NCI-H2029 treated with DMSO at 0.1 percent for 48 hours (cell line): Measurements from ENCODE around the gene HTATIP2.
"Not testable (repeated sequence)": the region's sequence is repeated elsewhere in the genome, so short reads cannot be mapped to it uniquely, and the experiment has no call there.

Experiments used
- DNase-seq: peaks from one replicate; lab custom pipeline; 2025; lab: John Stamatoyannopoulos, UW

The HTATIP2 gene

DNA sequence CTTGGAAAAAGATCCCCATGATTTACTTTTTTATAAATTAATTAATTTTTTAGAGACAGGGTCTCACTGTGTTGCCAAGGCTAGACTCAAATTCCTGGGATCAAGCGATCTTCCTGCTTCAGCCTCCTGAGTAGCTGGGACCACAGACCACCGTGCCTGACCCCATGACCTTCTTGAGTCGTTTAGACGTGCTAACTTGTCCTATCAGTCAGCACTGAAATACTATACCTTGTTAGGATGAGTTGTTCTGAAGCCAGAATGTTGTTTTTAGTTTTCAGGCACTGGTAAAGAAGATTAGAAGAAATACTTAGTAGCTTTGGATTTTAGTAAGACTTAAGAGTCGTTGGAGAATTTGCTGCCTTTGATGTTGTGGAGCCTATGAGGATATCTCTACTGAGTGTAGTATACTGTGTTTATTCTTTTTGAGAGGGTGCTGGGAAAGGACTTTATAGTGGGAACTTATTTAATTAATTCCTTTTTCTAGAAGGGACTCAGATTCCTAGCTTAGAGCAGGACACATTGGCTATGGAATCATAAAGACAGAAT, 8.6 kb downstream of the HTATIP2 start:
- DNase-seq, result no peak

DNA sequence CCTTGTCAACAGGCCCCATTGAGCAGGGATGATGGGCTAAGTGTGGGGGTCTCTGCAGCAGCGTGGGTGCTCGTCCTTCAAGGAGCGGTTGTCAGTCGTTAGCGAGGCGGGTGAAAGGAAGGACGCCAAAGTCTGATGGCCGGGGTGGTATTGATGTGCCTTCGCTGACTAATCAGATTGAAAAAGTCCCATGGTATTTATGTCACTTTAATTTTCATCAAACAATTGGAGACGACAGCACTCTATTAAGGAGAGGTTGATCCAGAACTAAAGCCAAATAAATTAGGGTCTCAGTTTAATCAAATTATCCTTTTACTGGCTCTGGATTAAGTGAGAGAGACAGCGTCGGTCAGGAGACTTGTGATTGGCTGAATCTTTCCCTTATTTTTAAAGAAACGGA, 9.6 kb downstream of the HTATIP2 start:
- no peak for DNase-seq

DNA sequence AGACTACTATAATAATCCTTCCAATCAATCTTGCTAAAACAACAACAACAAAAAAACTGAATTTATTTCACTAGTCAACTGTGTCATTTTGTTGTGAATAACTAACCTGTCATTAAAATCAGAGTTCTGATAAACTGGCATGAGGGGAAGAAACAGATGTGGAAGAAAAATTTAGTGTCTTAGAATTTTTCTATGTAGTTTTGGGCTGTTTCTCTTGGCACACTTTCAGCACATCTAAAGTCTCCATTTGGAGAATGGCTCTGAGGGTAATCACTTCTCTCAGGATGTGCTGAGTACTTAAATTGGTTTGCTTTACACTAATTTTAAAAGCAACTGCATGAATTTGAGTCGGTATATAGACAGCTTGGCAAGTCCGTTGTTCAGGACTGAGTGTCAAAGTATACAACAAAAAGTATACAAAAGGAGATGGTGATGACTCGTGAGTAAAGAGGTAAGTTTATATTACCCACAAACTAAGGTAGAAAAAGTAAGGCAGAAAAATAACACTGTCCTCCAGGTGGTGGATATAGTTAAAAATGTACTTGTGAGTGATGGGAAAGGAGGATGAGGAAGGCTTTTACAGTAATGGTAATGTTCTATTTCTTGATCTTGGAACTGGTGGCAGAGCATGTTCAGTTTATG, 10.2 kb downstream of the HTATIP2 start:
- no peak for DNase-seq

DNA sequence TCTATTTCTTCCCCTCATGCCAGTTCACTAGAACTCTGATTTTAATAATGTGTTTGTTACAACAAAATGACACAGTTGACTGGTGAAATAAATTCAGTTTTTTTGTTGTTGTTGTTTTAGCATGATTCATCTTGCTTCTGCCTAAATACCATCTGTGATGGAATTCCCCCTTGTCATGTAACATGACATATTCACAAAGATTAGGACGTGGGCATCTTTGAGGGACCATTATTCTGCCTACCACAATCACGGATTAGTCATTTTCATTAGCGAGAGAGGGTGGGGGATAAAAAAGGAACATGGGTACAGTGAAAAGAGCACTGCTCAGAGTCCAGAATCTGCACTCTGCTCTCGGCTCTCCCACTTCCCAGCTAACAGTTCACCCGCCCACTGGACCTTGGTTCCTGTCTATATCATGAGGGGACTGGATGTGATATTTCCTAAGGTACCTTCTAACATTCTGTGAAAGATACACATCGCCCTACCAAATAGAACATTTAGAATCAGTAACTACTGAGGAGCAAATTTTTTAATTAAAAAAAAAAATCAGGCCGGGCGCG, 11.3 kb downstream of the HTATIP2 start:
- DNase-seq, result no peak

DNA sequence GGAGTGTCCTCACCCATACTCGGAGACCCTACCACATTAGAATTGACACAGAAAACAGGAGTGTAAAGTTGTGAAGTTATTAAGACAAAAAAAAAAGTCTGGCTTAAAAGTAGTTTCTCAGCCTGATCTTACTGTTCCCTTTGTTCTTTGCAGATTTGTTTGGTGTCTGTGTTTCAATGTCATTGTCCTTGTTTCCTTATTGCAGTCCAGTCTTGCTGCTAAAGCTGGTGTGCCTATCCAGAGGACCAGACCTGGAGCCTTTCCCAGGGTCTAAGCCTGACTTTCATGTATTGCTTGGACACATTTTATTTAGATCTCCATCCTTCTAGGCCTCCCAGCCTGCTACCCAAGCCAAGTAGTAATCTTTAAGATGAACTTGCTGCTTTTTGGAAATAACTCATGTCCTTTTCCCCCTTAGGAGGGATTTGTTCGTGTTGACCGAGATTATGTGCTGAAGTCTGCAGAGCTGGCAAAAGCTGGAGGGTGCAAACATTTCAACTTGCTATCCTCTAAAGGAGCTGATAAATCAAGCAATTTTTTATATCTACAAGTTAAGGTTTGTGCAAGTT, 12.7 kb downstream of the HTATIP2 start:
- no peak for DNase-seq

DNA sequence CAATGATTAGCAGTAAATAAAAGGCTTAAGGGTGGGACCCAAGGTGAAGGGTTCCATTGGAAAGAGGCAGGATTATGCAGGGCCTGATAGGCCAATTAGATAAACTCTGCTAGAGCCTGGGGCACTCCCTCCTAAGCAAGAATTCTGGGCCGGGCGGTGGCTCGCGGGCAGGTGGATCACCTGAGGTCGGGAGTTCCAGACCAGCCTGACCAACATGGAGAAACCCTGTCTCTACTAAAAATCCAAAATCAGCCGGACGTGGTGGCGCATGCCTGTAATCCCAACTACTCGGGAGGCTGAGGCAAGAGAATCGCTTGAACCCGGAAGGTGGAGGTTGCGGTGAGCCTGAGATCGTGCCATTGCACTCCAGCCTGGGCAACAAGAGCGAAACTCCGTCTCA, 22.5 kb downstream of the HTATIP2 start:
- DNase-seq, result not testable (repeated sequence)

DNA sequence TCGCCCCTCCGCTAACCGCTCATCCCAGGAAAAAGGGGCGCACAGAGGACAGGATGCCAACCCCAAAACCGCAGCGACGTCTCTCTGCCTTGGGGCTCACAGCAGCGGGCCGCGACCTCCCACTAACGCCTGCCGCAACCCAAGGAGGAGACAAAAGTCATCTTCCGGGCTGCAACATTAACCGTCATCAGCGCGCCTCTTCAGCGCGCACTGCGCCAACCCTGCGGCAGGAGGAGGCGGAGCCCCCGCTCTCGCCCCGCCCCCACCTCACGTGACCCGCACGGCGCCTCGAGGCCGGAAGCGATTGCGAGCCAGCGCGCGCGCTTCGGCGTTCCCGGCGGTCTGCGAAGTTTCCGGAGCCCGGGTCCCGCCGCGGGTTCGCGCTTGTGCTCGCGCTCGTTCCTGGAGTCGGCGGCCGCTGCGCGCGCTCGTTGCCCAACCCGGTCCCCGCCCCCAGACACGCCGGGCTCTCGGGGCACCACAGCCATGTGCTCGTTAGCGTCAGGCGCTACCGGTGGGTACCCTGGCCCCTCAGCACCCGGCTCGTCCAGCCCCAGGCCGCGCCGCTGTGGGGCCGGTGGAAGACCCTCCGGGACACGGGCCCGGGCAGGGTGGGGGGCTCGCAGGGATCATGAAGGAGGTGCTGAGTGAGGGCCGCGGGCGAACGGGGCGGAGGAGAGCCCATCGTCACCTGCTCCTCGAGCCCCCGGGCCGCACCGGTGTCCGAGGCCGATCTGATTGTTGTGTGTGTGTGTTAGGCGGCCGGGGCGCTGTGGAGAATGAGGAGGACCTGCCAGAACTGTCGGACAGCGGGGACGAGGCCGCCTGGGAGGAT, 24.0 kb downstream of the HTATIP2 start, which contains the start of gene PRMT3:
PRMT3 (plus strand) TSS at position 456 of the 835 bp plus-strand sequence; CDS start at position 487, 31 bp downstream.
- DNase-seq, result peak; percentile 70

DNA sequence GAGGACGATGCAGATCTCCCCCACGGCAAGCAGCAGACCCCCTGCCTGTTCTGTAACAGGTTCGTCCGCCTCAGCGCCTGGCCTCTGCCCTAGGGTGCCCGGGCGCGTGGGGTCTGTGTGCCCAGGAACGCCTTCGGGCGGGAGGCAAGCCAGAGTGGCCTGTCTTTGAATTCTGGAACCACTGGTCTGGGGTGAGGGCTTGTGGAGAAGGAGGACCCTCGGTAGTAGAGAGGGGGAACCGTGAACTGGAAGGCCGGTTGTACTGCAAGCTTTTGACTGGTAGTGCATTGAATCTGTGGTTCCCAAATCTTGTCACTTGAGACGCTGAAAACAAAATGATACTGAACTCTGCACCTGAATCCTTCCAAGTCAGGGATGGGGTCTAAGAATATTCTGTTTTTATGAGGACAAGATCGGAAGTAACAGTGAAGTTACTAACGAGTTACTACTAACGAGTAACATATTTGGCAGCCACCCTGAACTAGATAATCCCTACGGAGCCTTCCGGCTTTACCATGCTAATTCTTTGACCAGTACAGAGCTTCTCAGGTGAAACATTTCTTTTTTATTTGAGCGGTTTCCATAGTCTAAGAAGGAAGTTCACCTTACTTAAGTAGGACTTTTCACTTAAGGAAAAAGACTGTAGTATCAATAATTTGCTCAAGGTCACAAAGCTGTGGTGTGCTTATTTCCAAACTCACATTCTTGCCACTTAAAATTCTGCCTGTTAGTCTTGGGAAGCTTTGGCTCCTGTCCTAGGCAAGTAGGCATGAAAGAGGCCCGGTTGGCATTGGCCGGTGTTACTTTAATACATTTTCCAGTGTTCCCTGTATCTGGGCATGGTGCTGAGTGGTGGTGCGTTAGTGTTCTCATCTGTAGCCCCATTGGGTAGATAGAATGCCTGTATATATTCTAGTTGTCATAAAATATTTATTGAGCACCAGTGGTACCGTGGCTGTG, 24.9 kb downstream of the HTATIP2 start:
- no peak for DNase-seq

DNA sequence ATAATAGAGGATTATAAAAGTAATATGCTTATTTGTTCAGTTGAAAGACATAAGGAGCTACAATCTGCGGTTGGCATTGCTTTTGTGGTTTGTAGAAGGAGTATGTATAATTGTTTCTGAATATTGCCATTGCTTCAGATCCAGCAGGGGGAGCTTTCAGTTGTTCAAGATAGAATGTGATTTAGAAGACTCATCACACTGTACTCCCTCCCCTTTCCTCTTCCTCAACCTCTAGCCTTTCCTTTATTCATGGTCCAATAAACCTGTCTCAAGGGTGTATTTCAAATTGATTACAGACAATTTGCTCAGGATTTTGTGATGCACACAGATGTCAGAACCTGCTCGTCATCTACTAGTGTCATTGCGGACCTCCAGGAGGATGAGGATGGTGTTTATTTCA, 33.8 kb downstream of the HTATIP2 start:
- peak; percentile 68 for DNase-seq

DNA sequence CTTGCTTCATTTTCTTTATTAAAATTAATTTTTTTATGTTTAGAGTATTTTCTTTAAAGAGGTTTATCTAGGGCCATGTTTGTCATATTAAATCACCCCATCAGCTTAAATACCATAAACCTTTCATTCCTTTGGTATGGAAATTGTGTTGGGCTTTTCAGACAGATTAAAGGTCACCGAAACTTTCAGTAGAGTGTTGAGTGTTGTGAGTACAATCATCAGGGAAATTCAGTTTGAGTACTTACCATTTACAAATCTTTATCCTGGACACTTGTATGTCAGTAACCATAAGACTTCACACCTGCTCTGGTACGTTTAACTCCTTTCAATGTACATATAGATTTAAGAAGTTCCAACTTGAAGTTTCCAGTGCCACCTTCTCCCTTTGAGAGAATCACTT, 36.0 kb downstream of the HTATIP2 start:
- DNase-seq, result no peak

DNA sequence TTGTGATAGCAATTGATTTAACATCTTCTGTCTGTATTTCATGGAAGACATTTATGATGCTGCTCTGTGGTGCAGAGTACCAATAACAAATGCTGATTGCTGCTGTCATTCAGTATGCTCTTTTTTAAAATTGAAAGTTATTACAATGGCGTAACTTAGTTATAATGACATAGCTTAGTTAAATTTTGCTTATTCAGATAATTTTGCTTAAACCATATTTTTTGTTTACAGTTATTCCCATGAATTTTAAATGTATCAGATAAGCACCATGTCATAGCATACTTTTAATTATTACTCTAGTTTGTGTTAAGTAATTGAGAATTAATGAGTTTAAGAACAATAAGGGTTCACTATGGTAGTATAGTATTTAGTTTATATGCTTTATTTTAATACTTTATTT, 39.5 kb downstream of the HTATIP2 start:
- no peak for DNase-seq

DNA sequence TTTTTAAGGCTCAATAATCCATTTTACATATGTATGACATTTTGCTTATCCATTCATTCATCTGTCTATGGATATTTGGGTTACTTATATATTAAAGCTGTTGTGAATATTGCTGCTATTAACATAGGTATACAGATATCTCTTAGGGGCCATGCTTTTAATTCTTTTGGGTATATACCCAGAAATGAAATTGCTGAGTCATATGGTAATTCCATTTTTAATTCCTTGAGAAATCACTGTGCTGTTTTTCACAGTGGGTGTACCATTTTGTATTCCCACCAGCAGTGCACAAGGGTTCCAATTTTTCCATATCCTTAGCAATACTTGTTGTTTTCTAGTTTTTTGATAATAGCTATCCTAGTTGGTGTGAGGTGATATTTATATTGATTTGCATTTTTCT, 43.0 kb downstream of the HTATIP2 start:
- DNase-seq, result no peak

DNA sequence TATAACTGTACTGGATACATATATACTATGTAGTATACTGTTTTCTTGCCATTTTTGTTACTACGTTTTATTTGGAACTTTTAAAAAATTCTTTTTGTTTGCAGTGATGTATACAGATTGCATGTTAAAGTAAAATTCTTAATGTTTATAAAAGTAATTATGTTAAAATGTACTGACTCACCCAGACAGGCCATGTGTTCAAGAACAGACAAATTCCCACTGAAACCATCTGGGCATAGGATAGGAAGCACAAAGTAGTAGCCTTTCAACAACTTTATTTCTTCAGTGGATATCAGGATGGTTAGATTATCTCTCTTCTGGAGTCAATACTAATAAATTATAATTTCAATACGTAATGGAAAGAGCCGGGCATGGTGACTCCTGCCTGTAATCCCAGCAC, 43.8 kb downstream of the HTATIP2 start:
- DNase-seq, result no peak

DNA sequence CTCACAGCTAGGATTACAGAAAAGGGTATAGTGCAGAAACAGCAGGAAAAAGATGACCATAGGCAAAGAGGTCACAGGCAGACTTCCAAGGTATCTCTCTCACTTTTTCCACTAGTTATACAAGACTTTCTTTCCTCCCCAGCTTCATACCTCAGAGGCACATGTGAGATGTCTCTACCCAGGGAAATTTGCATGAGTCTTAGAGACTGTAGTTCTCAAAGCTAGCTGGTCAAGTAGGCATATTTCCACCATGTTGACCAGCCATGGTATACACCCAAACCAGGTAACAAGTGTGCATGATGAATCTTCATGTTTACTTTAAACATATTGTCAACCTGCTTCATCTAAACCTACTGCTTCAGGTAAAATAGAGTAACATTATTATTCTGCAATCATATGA, 51.9 kb downstream of the HTATIP2 start:
- no peak for DNase-seq

DNA sequence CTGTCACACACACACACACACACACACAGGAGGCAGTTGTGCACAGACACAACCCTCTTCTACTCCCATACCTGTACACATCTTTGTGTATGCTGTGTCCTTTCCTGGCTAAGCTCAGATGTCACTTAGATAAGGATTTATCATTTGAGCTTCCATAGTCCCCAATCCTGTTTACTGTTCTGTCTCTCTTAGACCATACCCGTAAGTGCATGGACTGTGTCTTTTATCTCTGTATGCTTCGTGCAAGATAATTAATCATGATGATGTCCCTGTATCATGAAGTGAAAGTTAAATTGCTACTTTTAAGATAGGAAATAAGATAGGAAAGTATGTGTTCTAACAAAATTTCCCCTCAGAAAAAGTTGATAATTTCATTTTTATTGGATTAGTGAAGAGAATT, 54.3 kb downstream of the HTATIP2 start:
- DNase-seq, result no peak

DNA sequence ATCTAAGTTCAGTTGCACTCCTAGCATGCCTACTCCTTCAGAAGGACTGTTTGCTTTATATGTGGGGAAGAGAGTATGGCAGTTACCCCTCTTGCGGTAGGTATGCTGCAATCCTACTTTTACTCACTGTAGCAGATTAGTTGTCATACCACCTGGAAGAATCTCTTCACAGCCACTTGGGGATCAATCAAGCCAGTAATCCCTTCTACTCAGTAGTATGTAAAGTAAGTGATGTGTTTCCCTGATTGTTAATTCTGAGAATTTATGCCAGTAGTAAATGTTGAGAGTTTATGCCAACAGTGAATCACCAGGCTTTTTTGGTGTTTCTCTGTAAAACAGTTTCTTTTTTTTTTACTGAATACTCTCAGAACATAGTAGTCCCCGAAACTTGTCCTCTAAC, 58.4 kb downstream of the HTATIP2 start:
- no peak for DNase-seq

DNA sequence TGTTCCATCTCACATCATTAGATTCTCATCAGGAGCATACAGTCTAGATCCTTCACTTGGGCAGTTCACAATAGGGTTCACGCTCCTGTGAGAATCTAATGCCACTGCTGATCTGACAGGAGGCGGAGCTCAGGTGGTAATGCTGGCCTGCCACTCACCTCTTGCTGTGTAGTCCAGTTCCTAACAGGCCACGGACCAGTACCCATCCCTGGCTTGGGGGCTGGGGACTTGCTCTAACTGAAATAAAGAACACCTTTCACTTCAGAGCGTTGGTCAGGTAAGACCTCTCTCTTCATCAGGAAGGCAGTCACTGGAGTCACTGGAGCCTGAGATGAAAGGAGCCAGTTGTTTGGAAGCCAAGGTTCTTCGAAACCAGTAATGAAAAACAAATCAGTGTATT, 65.7 kb downstream of the HTATIP2 start:
- no peak for DNase-seq
